ENCODE results near the gene SLTM. TPM values are rescaled to one million over a fixed set of nuclear protein-coding genes. Genes with fewer than 3 reads are reported as not detected.
"Not testable (repeated sequence)": the region's sequence is repeated elsewhere in the genome, so short reads cannot be mapped to it uniquely, and the experiment has no call there.

Gene SLTM
- total and polyA plus RNA-seq, 5 experiments from 2014 or later = 52.1 to 170 (median 65.8) TPM

DNA sequence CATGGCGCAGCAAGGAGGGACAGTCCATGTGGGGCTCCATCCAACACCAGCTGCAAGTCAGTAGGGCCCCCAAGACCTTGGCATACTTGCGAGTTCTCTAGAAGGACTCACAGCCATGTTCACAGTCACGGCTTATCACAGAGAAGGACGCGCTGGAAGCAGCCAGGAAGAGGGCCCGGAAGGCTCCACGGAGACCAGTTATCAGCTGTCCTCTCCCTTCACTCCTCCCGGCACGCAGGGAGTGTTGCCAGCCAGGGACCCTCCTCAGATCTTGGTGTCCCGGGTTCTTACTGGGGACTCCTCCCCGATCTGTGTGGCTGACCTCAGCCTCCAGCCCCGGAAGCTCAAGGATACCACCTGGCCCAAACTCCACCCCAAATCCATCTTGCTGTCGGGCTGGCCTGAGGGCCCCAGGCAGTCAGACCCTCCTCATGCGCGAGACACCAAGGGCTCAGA is 68.0 kb downstream of the SLTM start:
- no peak for DNase-seq
- POLR2A ChIA-PET = interaction anchor here (0.7 kb wide), 1 partner anchor 84 kb away, joined by 3 read pairs; no protein-coding TSS in a partner anchor
- peaks cover 0 to 6% (median 2%) of the 10 kb centered on the region in 3 donors for H3K36me3 Mint-ChIP-seq
- H3K27me3 Mint-ChIP-seq = peaks cover 3 to 11% (median 6%) of the 10 kb centered on the region in 5 donors
- H3K27ac Mint-ChIP-seq = no peak overlapping the region
- H3K4me1 Mint-ChIP-seq = peaks cover 10 to 16% (median 11%) of the 10 kb centered on the region in 4 donors
- H3K4me3 Mint-ChIP-seq = peak overlapping the region in 6 of 10 donors; percentile 4 to 67 (median 47)
- H3K9me3 Mint-ChIP-seq = no peaks in the 10 kb centered on the region
- ATAC-seq = peak in 1 of 2 donors; percentile 33

DNA sequence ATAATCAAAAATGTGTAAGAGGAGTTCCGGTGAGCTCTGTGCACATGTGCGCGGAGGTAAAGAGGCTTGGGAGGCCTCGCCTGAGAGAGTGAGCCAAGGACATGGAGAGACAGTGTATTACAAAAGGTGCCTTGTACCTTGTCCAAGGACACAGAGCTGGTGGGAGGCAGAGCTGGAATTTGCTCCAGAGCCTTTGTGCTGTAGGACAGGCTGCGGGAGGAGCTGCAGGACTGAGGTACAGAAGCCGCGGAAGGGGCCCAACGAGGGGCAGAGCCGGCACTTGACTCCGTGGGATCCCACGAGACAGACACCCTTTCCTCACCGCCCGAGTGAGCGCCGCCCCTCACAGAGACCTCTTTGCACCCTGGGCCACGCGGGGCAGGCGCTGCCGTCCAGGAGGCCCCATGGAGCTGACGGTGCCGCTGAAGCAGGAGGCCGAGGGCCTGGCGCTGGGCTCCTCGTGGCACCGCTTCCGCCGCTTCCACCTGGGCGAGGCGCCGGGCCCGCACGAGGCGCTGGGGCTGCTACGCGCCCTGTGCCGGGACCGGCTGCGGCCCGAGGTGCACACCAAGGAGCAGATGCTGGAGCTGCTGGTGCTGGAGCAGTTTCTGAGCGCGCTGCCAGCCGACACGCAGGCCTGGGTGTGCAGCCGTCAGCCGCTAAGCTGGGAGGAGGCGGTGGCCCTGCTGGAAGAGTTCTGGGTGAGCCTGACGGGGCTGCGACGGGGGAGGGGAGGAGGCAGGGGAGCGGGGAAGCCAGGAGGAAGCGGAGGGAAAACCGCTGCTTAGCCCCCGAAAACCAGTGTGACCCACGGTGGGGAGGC is 68.7 kb downstream of the SLTM start:
- Mint-ChIP-seq H3K9me3 (no peaks in the 10 kb centered on the region), H3K4me3 (peak overlapping the region in 9 of 10 donors; percentile 7 to 78 (median 54)), H3K4me1 (peaks cover 10 to 16% (median 11%) of the 10 kb centered on the region in 4 donors), H3K36me3 (peaks cover 0 to 6% (median 2%) of the 10 kb centered on the region in 3 donors), H3K27me3 (peaks cover 3 to 11% (median 6%) of the 10 kb centered on the region in 5 donors), H3K27ac (peak overlapping the region in 5 of 10 donors; percentile 38 to 84 (median 44))
- POLR2A ChIA-PET = interaction anchor here (0.6 to 0.7 kb wide), 2 partner anchors 85 to 241 kb away, joined by 3 to 5 read pairs; no protein-coding TSS in a partner anchor
- ATAC-seq (peak; percentile 43 to 76), DNase-seq (peak in 3 of 10 donors; percentile 2 to 10 (median 8))

DNA sequence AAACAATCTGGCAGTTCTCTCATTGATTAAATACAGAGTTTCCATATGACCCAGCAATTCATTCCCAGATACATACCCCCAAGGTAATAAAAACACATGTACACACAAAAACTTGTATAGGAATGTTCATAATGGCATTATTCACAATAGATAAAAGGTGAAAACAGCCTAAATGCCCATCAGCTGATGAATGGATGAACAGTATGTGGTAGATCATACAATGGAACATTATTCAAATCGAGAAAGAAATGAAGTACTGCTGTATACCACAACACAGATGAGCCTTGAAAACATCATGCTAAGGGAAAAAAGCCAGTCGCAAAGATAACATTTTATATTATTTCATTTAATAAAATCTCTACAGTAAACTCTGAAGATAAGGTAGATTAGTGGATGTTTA is 71.2 kb downstream of the SLTM start:
- Mint-ChIP-seq H3K4me3 (no peak overlapping the region), H3K36me3 (peaks cover 0 to 6% (median 0%) of the 10 kb centered on the region in 3 donors)
- POLR2A ChIA-PET = no interaction called here

DNA sequence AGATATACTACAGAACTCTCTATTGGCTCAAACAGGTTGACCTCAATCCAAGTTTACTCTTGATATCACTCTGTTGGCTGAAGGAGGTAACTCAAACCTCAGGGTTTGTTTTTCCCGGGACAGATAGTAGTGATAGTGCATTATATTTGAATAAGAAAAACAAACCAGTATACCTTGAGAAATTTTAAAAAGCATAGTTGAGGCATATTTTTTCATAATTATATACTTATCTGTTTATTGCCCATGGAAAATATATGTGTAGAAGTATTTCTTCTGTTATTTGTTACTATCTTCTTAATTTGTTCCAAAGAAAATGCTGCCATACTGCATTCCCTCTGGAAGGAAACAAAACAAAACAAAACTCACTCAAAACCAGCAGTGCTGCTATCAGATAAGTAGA is 76.9 kb downstream of the SLTM start:
- H3K9me3 Mint-ChIP-seq, H3K27me3 Mint-ChIP-seq, H3K4me3 Mint-ChIP-seq, DNase-seq, POLR2A ChIA-PET, ATAC-seq, H3K4me1 Mint-ChIP-seq, H3K27ac Mint-ChIP-seq: not testable (repeated sequence)
- H3K36me3 Mint-ChIP-seq = peaks cover 4 to 45% (median 19%) of the 10 kb centered on the region in 3 donors

More for the DNA sequence above, 71.2 kb downstream of the SLTM start:
- DNase-seq = no peak
- Mint-ChIP-seq H3K4me1 (peaks cover 9 to 16% (median 11%) of the 10 kb centered on the region in 4 donors), H3K9me3 (no peaks in the 10 kb centered on the region), H3K27ac (no peak overlapping the region), H3K27me3 (peaks cover 3 to 11% (median 6%) of the 10 kb centered on the region in 5 donors)
- ATAC-seq = no peak

DNA sequence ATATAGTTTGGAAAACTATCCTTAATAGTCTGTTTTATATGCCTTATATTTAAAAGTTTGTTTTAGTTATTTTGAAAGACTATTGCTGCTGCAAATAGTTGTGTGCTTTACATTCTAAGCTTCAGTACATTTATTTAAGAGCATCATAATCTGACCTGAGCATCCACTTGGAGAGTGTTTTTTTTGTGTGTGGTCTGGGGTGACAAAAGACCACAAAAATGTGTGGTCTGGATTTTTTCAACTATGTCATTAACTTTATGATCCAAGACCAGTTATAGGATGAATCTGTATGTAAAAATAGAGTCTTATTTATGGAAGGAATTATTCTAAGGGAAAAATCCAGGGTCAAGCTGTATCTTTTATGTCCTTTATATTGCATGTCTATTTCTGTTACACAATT is 77.4 kb downstream of the SLTM start:
- Mint-ChIP-seq H3K27me3 (no peaks in the 10 kb centered on the region), H3K27ac (no peak overlapping the region), H3K4me1 (no peaks in the 10 kb centered on the region), H3K36me3 (peaks cover 4 to 46% (median 21%) of the 10 kb centered on the region in 3 donors), H3K9me3 (no peaks in the 10 kb centered on the region), H3K4me3 (no peak overlapping the region)
- POLR2A ChIA-PET = no interaction called here
- no peak for DNase-seq
- ATAC-seq = no peak

DNA sequence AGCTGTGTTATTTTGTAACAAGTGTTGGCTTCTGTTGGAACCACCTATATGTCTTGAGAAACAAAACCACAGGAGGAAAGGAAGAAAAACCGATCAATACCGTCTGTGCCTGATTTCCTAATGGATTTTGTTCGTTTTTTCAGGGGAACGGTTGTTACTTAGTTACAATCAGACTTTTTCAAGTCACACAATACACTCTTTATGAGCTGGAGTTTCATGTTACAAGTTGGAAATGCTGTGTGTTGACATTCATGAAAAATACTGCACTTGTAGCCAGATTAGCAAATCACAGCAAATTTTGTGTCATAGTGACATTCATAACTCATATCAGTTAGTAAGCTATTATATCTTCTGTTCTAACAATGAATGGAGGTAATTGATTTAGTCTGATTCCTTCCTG is 78.9 kb downstream of the SLTM start:
- Mint-ChIP-seq H3K27me3 (no peaks in the 10 kb centered on the region), H3K4me1 (no peaks in the 10 kb centered on the region), H3K36me3 (peaks cover 4 to 52% (median 21%) of the 10 kb centered on the region in 3 donors), H3K4me3 (no peak overlapping the region), H3K9me3 (no peaks in the 10 kb centered on the region), H3K27ac (no peak overlapping the region)
- POLR2A ChIA-PET = interaction anchor here (0.5 kb wide), 1 partner anchor 585 kb away, joined by 5 read pairs; no protein-coding TSS in a partner anchor
- ATAC-seq = no peak
- no peak for DNase-seq

DNA sequence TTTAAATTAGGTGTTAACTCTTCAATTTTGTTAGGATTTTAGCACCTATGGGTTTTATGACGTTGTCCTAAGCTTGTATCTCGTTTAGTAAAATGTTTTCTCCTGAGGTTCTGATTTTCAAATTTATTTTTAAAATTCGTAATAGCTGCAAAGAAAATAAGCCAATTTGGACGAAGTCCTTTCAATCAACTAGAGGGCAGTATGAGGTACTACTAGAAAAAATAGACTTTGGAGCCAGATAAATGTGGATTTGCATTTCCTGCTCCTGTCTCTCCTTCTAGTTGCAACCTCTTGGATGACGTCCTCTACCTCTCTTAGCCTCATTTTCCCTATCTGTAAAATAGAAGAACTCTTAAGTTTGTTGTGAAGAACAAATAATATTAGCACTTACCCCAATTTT is 81.1 kb downstream of the SLTM start:
- no peak for DNase-seq
- H3K4me3 Mint-ChIP-seq = no peak overlapping the region
- POLR2A ChIA-PET = interaction anchor here (0.7 kb wide), 1 partner anchor 439 kb away, joined by 5 read pairs; no protein-coding TSS in a partner anchor
- peaks cover 14 to 74% (median 37%) of the 10 kb centered on the region in 3 donors for H3K36me3 Mint-ChIP-seq
- H3K4me1 Mint-ChIP-seq = no peaks in the 10 kb centered on the region
- H3K9me3 Mint-ChIP-seq = no peaks in the 10 kb centered on the region
- ATAC-seq = no peak
- no peaks in the 10 kb centered on the region for H3K27me3 Mint-ChIP-seq
- H3K27ac Mint-ChIP-seq = no peak overlapping the region

DNA sequence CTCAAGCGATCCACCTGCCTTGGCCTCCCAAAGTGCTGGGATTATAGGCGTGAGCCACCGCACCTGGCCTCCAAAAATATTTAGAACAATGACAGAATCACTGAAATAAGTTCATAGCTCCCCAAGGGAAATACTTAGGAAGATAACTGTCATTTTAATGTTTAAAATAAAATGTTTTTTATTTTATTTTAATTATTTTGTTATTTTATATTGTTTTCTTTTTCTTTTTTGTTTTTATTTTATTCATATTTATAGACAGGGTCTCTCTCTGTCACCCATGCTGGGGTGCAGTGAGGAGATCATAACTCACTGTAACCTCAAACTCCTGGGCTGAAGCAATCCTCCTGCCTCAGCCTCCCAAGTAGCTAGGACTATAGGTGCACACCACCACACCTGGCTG is 82.3 kb downstream of the SLTM start:
- H3K4me1 Mint-ChIP-seq, H3K4me3 Mint-ChIP-seq, ATAC-seq, H3K27ac Mint-ChIP-seq, H3K27me3 Mint-ChIP-seq, H3K9me3 Mint-ChIP-seq, POLR2A ChIA-PET, DNase-seq: not testable (repeated sequence)
- peaks cover 15 to 78% (median 40%) of the 10 kb centered on the region in 3 donors for H3K36me3 Mint-ChIP-seq

DNA sequence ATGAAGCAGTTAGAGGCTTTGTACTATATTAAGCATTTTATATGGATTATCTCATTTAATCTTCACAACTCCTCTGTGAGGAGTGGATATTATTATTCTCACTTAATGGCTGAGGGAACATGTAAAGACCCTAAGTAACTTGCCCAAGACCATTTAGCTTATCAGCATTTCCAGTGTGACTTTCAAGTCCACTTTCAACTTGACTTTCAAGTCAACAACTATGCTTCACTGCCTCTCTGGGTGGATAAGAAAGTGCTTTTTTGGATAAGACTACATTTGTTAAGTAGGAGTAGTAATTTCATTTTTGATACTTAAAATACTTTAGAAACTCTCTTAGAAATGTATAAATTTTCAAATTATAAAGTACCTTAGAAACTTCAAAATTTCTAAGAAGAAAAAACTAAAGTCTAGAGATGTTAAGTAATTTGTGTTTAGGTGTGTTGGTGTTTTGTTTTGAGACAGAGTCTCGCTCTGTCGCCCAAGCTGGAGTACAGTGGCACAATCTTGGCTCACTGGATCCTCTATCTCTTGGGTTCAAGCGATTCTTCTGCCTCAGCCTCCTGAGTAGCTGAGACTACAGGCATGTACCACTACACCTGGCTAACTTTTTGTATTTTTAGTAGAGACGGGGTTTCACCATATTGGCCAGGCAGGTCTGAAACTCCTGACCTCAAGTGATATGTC is 90.6 kb downstream of the SLTM start:
- Mint-ChIP-seq H3K4me3 (no peak overlapping the region), H3K27ac (no peak overlapping the region), H3K27me3 (no peaks in the 10 kb centered on the region), H3K9me3 (no peaks in the 10 kb centered on the region), H3K4me1 (no peaks in the 10 kb centered on the region), H3K36me3 (peaks cover 10 to 46% (median 20%) of the 10 kb centered on the region in 3 donors)
- DNase-seq = no peak
- POLR2A ChIA-PET = no interaction called here
- ATAC-seq = no peak

DNA sequence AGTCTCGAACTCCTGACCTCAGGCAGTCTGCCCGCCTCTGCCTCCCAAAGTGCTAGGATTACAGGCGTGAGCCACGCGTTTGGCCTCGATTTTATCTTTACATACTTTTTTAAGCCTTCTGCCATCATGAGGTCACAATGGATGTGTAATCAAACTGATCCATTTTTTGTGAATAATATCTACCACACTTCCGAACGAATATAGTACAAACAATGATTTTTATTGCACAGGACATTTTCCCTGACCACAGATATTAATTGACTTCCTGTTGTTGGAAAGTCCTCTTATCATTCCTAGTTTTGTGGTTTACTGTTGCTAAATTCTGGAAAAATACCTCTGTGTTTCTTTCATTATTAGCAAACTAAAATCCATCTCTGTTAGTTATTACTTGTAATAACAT is 93.4 kb downstream of the SLTM start:
- POLR2A ChIA-PET = no interaction called here

DNA sequence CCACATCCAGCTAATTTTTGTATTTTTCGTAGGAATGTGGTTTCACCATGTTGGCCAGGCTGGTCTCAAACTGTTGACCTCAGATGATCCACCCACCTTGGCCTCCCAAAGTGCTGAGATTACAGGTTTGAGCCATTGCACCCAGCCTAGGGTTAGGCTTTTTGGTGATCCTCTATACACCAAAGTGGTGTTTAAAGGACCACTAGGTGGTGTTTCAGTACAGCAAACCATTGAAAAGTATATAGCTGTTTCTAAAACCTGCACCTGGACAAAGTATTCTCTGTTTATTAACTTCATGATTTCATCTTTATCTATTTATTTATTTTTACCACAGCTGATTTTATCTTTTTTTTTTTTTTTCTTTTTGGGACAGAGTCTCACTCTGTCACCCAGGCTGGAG is 94.0 kb downstream of the SLTM start:
- Mint-ChIP-seq H3K9me3 (no peaks in the 10 kb centered on the region), H3K36me3 (peaks cover 0 to 28% (median 6%) of the 10 kb centered on the region in 3 donors), H3K4me3 (no peak overlapping the region), H3K4me1 (no peaks in the 10 kb centered on the region), H3K27ac (no peak overlapping the region), H3K27me3 (no peaks in the 10 kb centered on the region)
- POLR2A ChIA-PET = no interaction called here
- DNase-seq = no peak
- no peak for ATAC-seq

More for the DNA sequence above, 93.4 kb downstream of the SLTM start:
- Mint-ChIP-seq H3K4me1 (no peaks in the 10 kb centered on the region), H3K36me3 (peaks cover 0 to 31% (median 6%) of the 10 kb centered on the region in 3 donors), H3K4me3 (no peak overlapping the region), H3K9me3 (no peaks in the 10 kb centered on the region), H3K27me3 (no peaks in the 10 kb centered on the region), H3K27ac (no peak overlapping the region)
- ATAC-seq (no peak), DNase-seq (no peak)

DNA sequence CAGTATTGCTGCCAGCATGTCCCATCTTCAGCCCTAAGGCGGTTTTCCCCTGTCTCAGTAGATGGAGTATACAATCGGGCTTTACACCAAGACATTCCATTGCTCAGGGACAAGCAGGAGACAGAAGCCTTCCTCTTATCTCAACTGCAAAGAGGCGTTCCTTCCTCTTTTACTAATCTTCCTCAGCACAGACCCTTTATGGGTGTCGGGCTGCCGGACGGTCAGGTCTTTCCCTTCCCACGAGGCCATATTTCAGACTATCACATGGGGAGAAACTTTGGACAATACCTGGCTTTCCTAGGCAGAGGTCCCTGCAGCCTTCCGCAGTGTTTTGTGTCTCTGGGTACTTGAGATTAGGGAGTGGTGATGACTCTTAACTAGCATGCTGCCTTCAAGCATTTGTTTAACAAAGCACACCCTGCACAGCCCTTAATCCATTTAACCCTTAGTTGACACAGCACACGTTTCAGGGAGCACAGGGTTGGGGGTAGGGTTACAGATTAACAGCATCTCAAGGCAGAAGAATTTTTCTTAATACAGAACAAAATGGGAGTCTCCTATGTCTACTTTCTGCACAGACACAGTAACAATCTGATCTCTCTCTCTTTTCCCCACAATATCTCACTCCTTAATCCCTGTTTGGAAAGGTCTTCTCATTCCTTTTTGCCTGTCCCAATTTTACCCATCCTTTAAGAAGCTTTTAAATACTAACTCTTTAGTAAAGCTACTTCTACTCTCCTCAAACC is 99.6 kb downstream of the SLTM start:
- not testable (repeated sequence) for DNase-seq
- peaks cover 5 to 47% (median 11%) of the 10 kb centered on the region in 3 donors for H3K36me3 Mint-ChIP-seq

More for the DNA sequence above, 99.6 kb downstream of the SLTM start:
- POLR2A ChIA-PET, H3K27me3 Mint-ChIP-seq, ATAC-seq, H3K9me3 Mint-ChIP-seq, H3K4me1 Mint-ChIP-seq: not testable (repeated sequence)
- peak overlapping the region in 1 of 10 donors; percentile 15 for H3K27ac Mint-ChIP-seq
- peak overlapping the region in 1 of 10 donors; percentile 32 for H3K4me3 Mint-ChIP-seq
